DOHH2 (cell line): Measurements from ENCODE around the gene TMEM132D.

Source experiments
- EZH2phosphoT487 ChIP-seq: fragments of 200-600 bp; sonication (generic); IDR thresholded peaks from 2 replicates; pipeline ENCODE4 v1.6.1; 2017; ENCODE audit warnings: borderline replicate concordance, mild to moderate bottlenecking, antibody characterized with exemption, low read length, moderate library complexity, mixed read lengths
- TF ChIP-seq, protein P1 (sequence below): fragments of 200-600 bp; sonication (generic); IDR thresholded peaks from one replicate; pipeline ENCODE4 v1.5.1; 2014; ENCODE audit warnings: antibody characterized with exemption, mild to moderate bottlenecking, low read depth, low read length; ENCODE audit not compliant: poor library complexity, severe bottlenecking

GRCh38 chr12:129081755-129082250 is 822.0 kb downstream of the TMEM132D start:
- TF ChIP-seq, protein P1, sequence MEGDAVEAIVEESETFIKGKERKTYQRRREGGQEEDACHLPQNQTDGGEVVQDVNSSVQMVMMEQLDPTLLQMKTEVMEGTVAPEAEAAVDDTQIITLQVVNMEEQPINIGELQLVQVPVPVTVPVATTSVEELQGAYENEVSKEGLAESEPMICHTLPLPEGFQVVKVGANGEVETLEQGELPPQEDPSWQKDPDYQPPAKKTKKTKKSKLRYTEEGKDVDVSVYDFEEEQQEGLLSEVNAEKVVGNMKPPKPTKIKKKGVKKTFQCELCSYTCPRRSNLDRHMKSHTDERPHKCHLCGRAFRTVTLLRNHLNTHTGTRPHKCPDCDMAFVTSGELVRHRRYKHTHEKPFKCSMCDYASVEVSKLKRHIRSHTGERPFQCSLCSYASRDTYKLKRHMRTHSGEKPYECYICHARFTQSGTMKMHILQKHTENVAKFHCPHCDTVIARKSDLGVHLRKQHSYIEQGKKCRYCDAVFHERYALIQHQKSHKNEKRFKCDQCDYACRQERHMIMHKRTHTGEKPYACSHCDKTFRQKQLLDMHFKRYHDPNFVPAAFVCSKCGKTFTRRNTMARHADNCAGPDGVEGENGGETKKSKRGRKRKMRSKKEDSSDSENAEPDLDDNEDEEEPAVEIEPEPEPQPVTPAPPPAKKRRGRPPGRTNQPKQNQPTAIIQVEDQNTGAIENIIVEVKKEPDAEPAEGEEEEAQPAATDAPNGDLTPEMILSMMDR: no peak
- no peak for TF ChIP-seq EZH2phosphoT487
